Ascending aorta (tissue), 2 donors: ENCODE results near the gene NTM. TPM values are rescaled to one million over a fixed set of nuclear protein-coding genes. Genes with fewer than 3 reads are reported as not detected.

Experiments used
- DNase-seq, 2 donors: peaks; one replicate each; pipeline ENCODE4 v3.0.0-alpha.2; 2019; ENCODE audit warnings: low spot score in 2 of 2
- H3K27ac ChIP-seq, 2 donors: fragments of 200-600 bp; sonication (generic); one replicate each; pipeline ENCODE4 v1.5.1; 2016 to 2017; ENCODE audit warnings: mild to moderate bottlenecking in 1 of 2
- H3K27me3 ChIP-seq: fragments of 200-600 bp; sonication (generic); one replicate; pipeline ENCODE4 v1.5.1; 2017
- H3K36me3 ChIP-seq, 2 donors: fragments of 200-600 bp; sonication (generic); one replicate each; pipeline ENCODE4 v1.5.1; 2016
- H3K4me1 ChIP-seq, 2 donors: fragments of 200-600 bp; sonication (generic); one replicate each; pipeline ENCODE4 v1.5.1; 2016 to 2017; ENCODE audit warnings: mild to moderate bottlenecking in 1 of 2
- H3K4me3 ChIP-seq, 2 donors: fragments of 200-600 bp; sonication (generic); one replicate each; pipeline ENCODE4 v1.5.1; 2016 to 2017; ENCODE audit warnings: mild to moderate bottlenecking in 1 of 2
- H3K9me3 ChIP-seq, 2 donors: fragments of 200-600 bp; sonication (generic); one replicate each; pipeline ENCODE4 v1.5.1; 2016
- CTCF ChIP-seq, 3 experiments: fragments of 200-600 bp in 2 of 3; fragments of 450-650 bp in 1 of 3; sonication (generic) in 2 of 3; IDR thresholded peaks; one replicate each; pipeline ENCODE4 v1.5.1; 2016 to 2019; ENCODE audit warnings: antibody characterized with exemption in 3 of 3, mild to moderate bottlenecking in 1 of 3, moderate library complexity in 1 of 3
- intact Hi-C: fragments of 100-400 bp; cut with DNase I; formaldehyde crosslinking; loops from one replicate; pipeline ENCODE4 v1.15.1; 2023
- total RNA-seq: library from RNA; depleted of rRNA; stranded (reverse); fragments of >200 nt; gene quantifications from one replicate; pipeline ENCODE4 v1.1.0, GENCODE V29; 2016

Gene NTM
- total RNA-seq, 1 donor from 2014 or later: not detected

GRCh38 chr11:131465746-131466145, 95.3 kb downstream of the NTM start:
- Histone ChIP-seq H3K36me3 (no peaks in the 10 kb centered on the region), H3K9me3 (no peaks in the 10 kb centered on the region), H3K4me3 (no peak overlapping the region), H3K4me1 (no peaks in the 10 kb centered on the region), H3K27ac (no peak overlapping the region), H3K27me3 (no peaks in the 10 kb centered on the region)
- intact Hi-C loops: no loop called here
- TF ChIP-seq CTCF (IDR thresholded peaks at IDR 0.05): no peak
- DNase-seq: no peak

- Histone ChIP-seq H3K9me3 (no peaks in the 10 kb centered on the region), H3K4me3 (no peak overlapping the region), H3K4me1 (no peaks in the 10 kb centered on the region), H3K36me3 (no peaks in the 10 kb centered on the region), H3K27ac (no peak overlapping the region), H3K27me3 (no peaks in the 10 kb centered on the region)
- intact Hi-C loops: no loop called here
- no peak for TF ChIP-seq CTCF (IDR thresholded peaks at IDR 0.05)
- DNase-seq: no peak
Measured at GRCh38 chr11:131467645-131468394, 97.4 kb downstream of the NTM start.

- no peaks in the 10 kb centered on the region for H3K27me3 ChIP-seq
- TF ChIP-seq CTCF (IDR thresholded peaks at IDR 0.05): no peak
- H3K4me1 ChIP-seq: no peaks in the 10 kb centered on the region
- DNase-seq: no peak
- no peak overlapping the region for H3K4me3 ChIP-seq
- intact Hi-C loops: no loop called here
- no peak overlapping the region for H3K27ac ChIP-seq
- no peaks in the 10 kb centered on the region for H3K36me3 ChIP-seq
- H3K9me3 ChIP-seq: no peaks in the 10 kb centered on the region
Measured at GRCh38 chr11:131468565-131468964, 98.2 kb downstream of the NTM start.

DNA sequence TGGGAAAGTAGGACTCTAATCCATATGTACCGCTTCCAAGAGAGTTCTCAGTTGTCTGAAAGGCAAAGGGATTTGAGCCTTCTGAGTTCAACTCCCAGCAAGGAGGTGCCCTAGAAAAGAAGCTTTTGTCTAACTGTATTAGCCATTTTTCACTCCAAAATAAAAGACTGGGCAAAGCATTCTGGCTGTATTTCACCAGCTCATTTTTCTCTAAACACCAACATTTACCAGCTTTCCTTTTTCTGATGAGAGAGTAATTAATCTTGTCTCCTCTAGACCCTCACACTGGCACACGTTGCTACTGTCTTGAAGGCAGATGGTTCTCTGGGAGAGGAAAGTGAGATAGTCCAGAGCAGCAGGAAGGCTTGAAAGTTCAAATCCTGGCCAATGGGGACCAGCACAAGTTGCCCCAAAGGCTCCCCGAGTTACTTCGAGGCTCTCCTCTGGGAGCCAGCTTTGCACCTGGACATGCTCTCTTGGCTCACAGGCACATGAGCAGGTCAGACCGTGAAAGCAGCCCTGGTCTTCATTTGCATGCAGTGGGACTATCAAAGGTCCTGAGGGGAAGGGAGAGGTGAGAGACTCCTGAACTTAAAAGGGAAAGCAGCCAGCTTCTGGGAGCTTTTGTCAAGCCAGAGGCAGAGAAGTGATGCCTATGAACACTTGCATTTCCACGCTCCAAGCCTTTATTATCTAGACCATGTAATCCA, 100.0 kb downstream of the NTM start:
- H3K27me3 ChIP-seq: no peaks in the 10 kb centered on the region
- H3K9me3 ChIP-seq: no peaks in the 10 kb centered on the region
- H3K36me3 ChIP-seq: no peaks in the 10 kb centered on the region

GRCh38 chr11:131471976-131472375, 101.6 kb downstream of the NTM start:
- H3K4me3 ChIP-seq: no peak overlapping the region
- intact Hi-C loops: no loop called here
- H3K27ac ChIP-seq: no peak overlapping the region
- no peaks in the 10 kb centered on the region for H3K9me3 ChIP-seq
- no peak for DNase-seq
- H3K27me3 ChIP-seq: no peaks in the 10 kb centered on the region
- H3K36me3 ChIP-seq: no peaks in the 10 kb centered on the region
- no peaks in the 10 kb centered on the region for H3K4me1 ChIP-seq
- TF ChIP-seq CTCF (IDR thresholded peaks at IDR 0.05): no peak

More for the DNA sequence above, 100.0 kb downstream of the NTM start:
- Histone ChIP-seq H3K4me1 (no peaks in the 10 kb centered on the region), H3K4me3 (no peak overlapping the region), H3K27ac (no peak overlapping the region)
- intact Hi-C loops: no loop called here
- TF ChIP-seq CTCF (IDR thresholded peaks at IDR 0.05): no peak
- no peak for DNase-seq
